Lower leg skin (tissue), 4 donors: ENCODE measurements around the gene MCRIP1. TPM values are rescaled to one million over a fixed set of nuclear protein-coding genes. Genes with fewer than 3 reads are reported as not detected.
"Not testable (repeated sequence)": the region's sequence is repeated elsewhere in the genome, so short reads cannot be mapped to it uniquely, and the experiment has no call there.

Experiments
- DNase-seq, 2 donors: peaks; one replicate each; pipeline ENCODE4 v3.0.0-alpha.2; 2019; ENCODE audit warnings: low spot score in 2 of 2
- H3K4me3 ChIP-seq: fragments of 200-600 bp; sonication (generic); 2 replicates; pipeline ENCODE4 v1.5.1; 2017; ENCODE audit warnings: mild to moderate bottlenecking, low read depth; ENCODE audit not compliant: poor library complexity, severe bottlenecking
- CTCF ChIP-seq, 3 donors: fragments of 450-650 bp; IDR thresholded peaks; one replicate each; pipeline ENCODE4 v1.5.1; 2016; ENCODE audit warnings: antibody characterized with exemption in 3 of 3, mild to moderate bottlenecking in 3 of 3, moderate library complexity in 2 of 3
- POLR2A ChIP-seq, 2 donors: fragments of 450-650 bp; IDR thresholded peaks; one replicate each; pipeline ENCODE4 v1.6.1; 2016 to 2017; ENCODE audit warnings: antibody characterized with exemption in 2 of 2, mild to moderate bottlenecking in 1 of 2, moderate library complexity in 1 of 2
- WGBS, 2 donors: methylation state at CpG; one replicate each; pipeline ENCODE4 v1.1.5; 2018; 5-methylcytosine and 5-hydroxymethylcytosine counted together
- intact Hi-C: fragments of 100-400 bp; cut with DNase I; formaldehyde crosslinking; loops from one replicate; pipeline ENCODE4 v1.15.0; 2023; ENCODE audit warnings: low total_unique reads
- total RNA-seq, 4 donors: library from RNA; depleted of rRNA; stranded (reverse); fragments of >200 nt; gene quantifications; one replicate each; pipeline ENCODE4 v1.1.0, GENCODE V29; 2016

The MCRIP1 gene
- total RNA-seq, 4 donors from 2014 or later, result 21.6 to 41.0 (median 28.8) TPM

GRCh38 chr17:81843713-81844326 lies 10.7 kb upstream of the MCRIP1 start:
- no peak overlapping the region for H3K4me3 ChIP-seq
- TF ChIP-seq POLR2A (IDR thresholded peaks at IDR 0.05), result no peak
- TF ChIP-seq CTCF (IDR thresholded peaks at IDR 0.05), result no peak
- WGBS, 2 donors, result 88 to 90% methylated on average over 30 of the region's 30 CpGs
- intact Hi-C loops, result no loop called here
- DNase-seq, result no peak

- TF ChIP-seq POLR2A (IDR thresholded peaks at IDR 0.05) (no peak), CTCF (IDR thresholded peaks at IDR 0.05) (no peak)
- intact Hi-C loops, result no loop called here
- WGBS, 2 donors, result 54 to 68% methylated on average over 21 of the region's 21 CpGs
- no peak overlapping the region for H3K4me3 ChIP-seq
- no peak for DNase-seq
Measured at GRCh38 chr17:81842725-81843504, 9.8 kb upstream of the MCRIP1 start.

GRCh38 chr17:81842378-81842724 lies 9.3 kb upstream of the MCRIP1 start:
- 82 to 84% methylated on average over 11 of the region's 11 CpGs for WGBS, 2 donors
- no peak overlapping the region for H3K4me3 ChIP-seq
- intact Hi-C loops, result no loop called here
- no peak for DNase-seq
- TF ChIP-seq CTCF (IDR thresholded peaks at IDR 0.05) (no peak), POLR2A (IDR thresholded peaks at IDR 0.05) (no peak)

GRCh38 chr17:81841866-81842265 lies 8.8 kb upstream of the MCRIP1 start:
- H3K4me3 ChIP-seq, result no peak overlapping the region
- no peak for DNase-seq
- intact Hi-C loops, result no loop called here
- WGBS, 2 donors, result 42 to 47% methylated on average over 13 to 15 of the region's 15 CpGs
- TF ChIP-seq CTCF (IDR thresholded peaks at IDR 0.05) (no peak), POLR2A (IDR thresholded peaks at IDR 0.05) (no peak)

- 45 to 50% methylated on average over 28 to 40 of the region's 40 CpGs for WGBS, 2 donors
- DNase-seq, result no peak
- no peak overlapping the region for H3K4me3 ChIP-seq
- intact Hi-C loops, result no loop called here
- no peak for TF ChIP-seq CTCF (IDR thresholded peaks at IDR 0.05)
- TF ChIP-seq POLR2A (IDR thresholded peaks at IDR 0.05), result no peak
Measured at GRCh38 chr17:81840826-81841778, 8.0 kb upstream of the MCRIP1 start.

GRCh38 chr17:81840059-81840458 lies 7.0 kb upstream of the MCRIP1 start:
- intact Hi-C loops, DNase-seq, H3K4me3 ChIP-seq: not testable (repeated sequence)
- 74 to 82% methylated on average over 5 of the region's 5 CpGs for WGBS, 2 donors
